ENCODE results near the gene RSU1.

DNA sequence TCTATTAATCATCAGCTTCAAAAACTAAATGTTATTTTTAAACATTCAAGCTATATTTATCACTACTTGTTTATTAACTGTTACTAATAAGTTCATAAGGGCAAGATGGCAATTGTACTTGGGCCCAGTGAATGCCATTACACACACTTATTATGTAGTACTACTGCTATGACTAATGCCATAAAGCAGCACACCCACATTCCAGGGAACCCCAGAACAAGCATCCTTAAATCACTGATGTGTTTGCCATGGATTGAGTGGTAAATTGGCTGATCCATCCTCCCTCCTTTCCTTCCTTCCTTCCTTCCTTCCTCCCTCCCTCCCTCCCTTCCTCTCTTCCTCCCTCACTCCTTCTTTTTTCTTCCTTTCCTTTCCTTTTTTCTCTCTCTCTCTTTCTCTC, 37.4 kb upstream of the RSU1 start:
- TF ChIP-seq POLR2A (IDR thresholded peaks at IDR 0.05) (no peak), POLR2AphosphoS5 (IDR thresholded peaks at IDR 0.05) (no peak), EP300 (IDR thresholded peaks at IDR 0.05) (no peak)
- TF ChIP-seq, protein P1, sequence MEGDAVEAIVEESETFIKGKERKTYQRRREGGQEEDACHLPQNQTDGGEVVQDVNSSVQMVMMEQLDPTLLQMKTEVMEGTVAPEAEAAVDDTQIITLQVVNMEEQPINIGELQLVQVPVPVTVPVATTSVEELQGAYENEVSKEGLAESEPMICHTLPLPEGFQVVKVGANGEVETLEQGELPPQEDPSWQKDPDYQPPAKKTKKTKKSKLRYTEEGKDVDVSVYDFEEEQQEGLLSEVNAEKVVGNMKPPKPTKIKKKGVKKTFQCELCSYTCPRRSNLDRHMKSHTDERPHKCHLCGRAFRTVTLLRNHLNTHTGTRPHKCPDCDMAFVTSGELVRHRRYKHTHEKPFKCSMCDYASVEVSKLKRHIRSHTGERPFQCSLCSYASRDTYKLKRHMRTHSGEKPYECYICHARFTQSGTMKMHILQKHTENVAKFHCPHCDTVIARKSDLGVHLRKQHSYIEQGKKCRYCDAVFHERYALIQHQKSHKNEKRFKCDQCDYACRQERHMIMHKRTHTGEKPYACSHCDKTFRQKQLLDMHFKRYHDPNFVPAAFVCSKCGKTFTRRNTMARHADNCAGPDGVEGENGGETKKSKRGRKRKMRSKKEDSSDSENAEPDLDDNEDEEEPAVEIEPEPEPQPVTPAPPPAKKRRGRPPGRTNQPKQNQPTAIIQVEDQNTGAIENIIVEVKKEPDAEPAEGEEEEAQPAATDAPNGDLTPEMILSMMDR (IDR thresholded peaks at IDR 0.05) = no peak

All from sigmoid colon (tissue), 4 donors.